Thymus (tissue), 14 donors: Measurements from ENCODE around the gene GPR33. TPM values are rescaled to one million over a fixed set of nuclear protein-coding genes. Genes with fewer than 3 reads are reported as not detected.

ENCODE experiments used
- DNase-seq, 9 donors: peaks; one replicate each; pipeline ENCODE4 v3.0.0-alpha.2; 2013; ENCODE audit warnings: low spot score in 9 of 9, low read depth in 6 of 9, missing footprints in 1 of 9
- H3K27ac ChIP-seq, 2 donors: one replicate each; pipeline ENCODE4 v1.5.1; 2013; ENCODE audit warnings: control low read depth in 1 of 2, low read depth in 1 of 2, low read length in 1 of 2, mild to moderate bottlenecking in 1 of 2, moderate library complexity in 1 of 2
- H3K27me3 ChIP-seq, 2 donors: one replicate each; pipeline ENCODE4 v1.5.1; 2013; ENCODE audit warnings: low read length in 1 of 2; ENCODE audit not compliant: control insufficient read depth in 2 of 2, insufficient read depth in 1 of 2
- H3K36me3 ChIP-seq, 2 donors: one replicate each; pipeline ENCODE4 v1.5.1; 2013; ENCODE audit warnings: low read length in 1 of 2, mild to moderate bottlenecking in 1 of 2, moderate library complexity in 1 of 2; ENCODE audit not compliant: control insufficient read depth in 2 of 2, insufficient read depth in 2 of 2
- H3K4me1 ChIP-seq, 2 donors: one replicate each; pipeline ENCODE4 v1.5.1; 2013; ENCODE audit warnings: low read length in 2 of 2; ENCODE audit not compliant: control insufficient read depth in 2 of 2, insufficient read depth in 2 of 2
- H3K4me3 ChIP-seq, 2 donors: one replicate each; pipeline ENCODE4 v1.5.1; 2013; ENCODE audit warnings: low read length in 2 of 2, control low read depth in 1 of 2, mild to moderate bottlenecking in 1 of 2
- H3K9me3 ChIP-seq, 2 donors: one replicate each; pipeline ENCODE4 v1.5.1; 2013; ENCODE audit warnings: low read length in 1 of 2, mild to moderate bottlenecking in 1 of 2; ENCODE audit not compliant: control insufficient read depth in 2 of 2, insufficient read depth in 1 of 2
- WGBS: extraction: QIAGEN DNeasy Blood & Tissue Kit; methylation state at CpG from one replicate; pipeline ENCODE4 v1.1.7; 2013; 5-methylcytosine and 5-hydroxymethylcytosine counted together
- long read RNA-seq, 10 donors: transcript quantifications; one replicate each; lab custom pipeline, GENCODE V29; 2026
- polyA plus RNA-seq: library from polyadenylated mRNA; stranded (reverse); fragments of 200-250 nt; gene quantifications from one replicate; pipeline ENCODE4 v1.2.3, GENCODE V29; 2013
- total RNA-seq: library from RNA; stranded (reverse); fragments of 120-200 nt; gene quantifications from one replicate; pipeline ENCODE4 v1.2.4, GENCODE V29; 2013
- donor health status: healthy.

GPR33 gene
- 0.14 TPM for total RNA-seq
- polyA plus RNA-seq, result not detected
- long read RNA-seq, donor 1, result 0 reads
- long read RNA-seq, donor 2, result 0 reads
- long read RNA-seq, donor 3, result 0 reads
- long read RNA-seq, donor 4, result 0 reads
- long read RNA-seq, donor 5, result 0 reads
- long read RNA-seq, donor 6, result 0 reads
- long read RNA-seq, donor 7, result 0 reads
- long read RNA-seq, donor 8, result 0 reads
- long read RNA-seq, donor 9, result 0 reads
- long read RNA-seq, donor 10, result 0 reads

- Histone ChIP-seq H3K36me3 (no peaks in the 10 kb centered on the region), H3K4me1 (no peaks in the 10 kb centered on the region), H3K27me3 (no peaks in the 10 kb centered on the region), H3K9me3 (no peaks in the 10 kb centered on the region), H3K27ac (no peak within 1 kb of the TSS), H3K4me3 (no peak within 1 kb of the TSS)
- 60% methylated on average over 1 of the region's 1 CpG for WGBS
- no peak for DNase-seq
These were observed at the start of gene GPR33 for GRCh38 chr14:31487886-31488285. GPR33 (minus strand) TSS chr14:31488039; CDS start chr14:31483965, 4,074 bp downstream.

- Histone ChIP-seq H3K4me3 (no peak overlapping the region), H3K27ac (no peak overlapping the region), H3K9me3 (no peaks in the 10 kb centered on the region), H3K36me3 (no peaks in the 10 kb centered on the region), H3K4me1 (no peaks in the 10 kb centered on the region), H3K27me3 (no peaks in the 10 kb centered on the region)
- DNase-seq, result no peak
- 89% methylated on average over 5 of the region's 5 CpGs for WGBS
These were observed 48.5 kb upstream of the GPR33 start for GRCh38 chr14:31536201-31536960.

- Histone ChIP-seq H3K27me3 (no peaks in the 10 kb centered on the region), H3K9me3 (no peaks in the 10 kb centered on the region), H3K27ac (no peak overlapping the region), H3K36me3 (no peaks in the 10 kb centered on the region), H3K4me3 (no peak overlapping the region), H3K4me1 (no peaks in the 10 kb centered on the region)
- WGBS, result 83% methylated on average over 7 of the region's 7 CpGs
- no peak for DNase-seq
These were observed 42.3 kb upstream of the GPR33 start for GRCh38 chr14:31530136-31530535.

- H3K27me3 ChIP-seq, result no peaks in the 10 kb centered on the region
- H3K9me3 ChIP-seq, result no peaks in the 10 kb centered on the region
- no peak overlapping the region for H3K27ac ChIP-seq
- no peak overlapping the region for H3K4me3 ChIP-seq
- WGBS, result 32% methylated on average over 1 of the region's 1 CpG
- H3K36me3 ChIP-seq, result no peaks in the 10 kb centered on the region
- no peaks in the 10 kb centered on the region for H3K4me1 ChIP-seq
- DNase-seq, result no peak
These were observed 41.2 kb upstream of the GPR33 start for GRCh38 chr14:31529053-31529452.

- no peaks in the 10 kb centered on the region for H3K27me3 ChIP-seq
- H3K4me1 ChIP-seq, result no peaks in the 10 kb centered on the region
- no peak for DNase-seq
- WGBS, result 92% methylated on average over 8 of the region's 8 CpGs
- H3K9me3 ChIP-seq, result no peaks in the 10 kb centered on the region
- H3K36me3 ChIP-seq, result no peaks in the 10 kb centered on the region
- H3K4me3 ChIP-seq, result no peak overlapping the region
- H3K27ac ChIP-seq, result no peak overlapping the region
These were observed 39.7 kb upstream of the GPR33 start for GRCh38 chr14:31527546-31527945.

- Histone ChIP-seq H3K9me3 (no peaks in the 10 kb centered on the region), H3K27me3 (no peaks in the 10 kb centered on the region), H3K4me3 (no peak overlapping the region), H3K27ac (no peak overlapping the region), H3K4me1 (no peaks in the 10 kb centered on the region), H3K36me3 (no peaks in the 10 kb centered on the region)
- 97% methylated on average over 33 of the region's 33 CpGs for WGBS
- DNase-seq, result no peak
These were observed 39.2 kb upstream of the GPR33 start for GRCh38 chr14:31527087-31527486.

GRCh38 chr14:31510855-31511254 lies 23.0 kb upstream of the GPR33 start:
- H3K27ac ChIP-seq, result no peak overlapping the region
- no peaks in the 10 kb centered on the region for H3K4me1 ChIP-seq
- WGBS, result 95% methylated on average over 1 of the region's 1 CpG
- no peak overlapping the region for H3K4me3 ChIP-seq
- H3K9me3 ChIP-seq, result no peaks in the 10 kb centered on the region
- no peaks in the 10 kb centered on the region for H3K36me3 ChIP-seq
- no peak for DNase-seq
- no peaks in the 10 kb centered on the region for H3K27me3 ChIP-seq

GRCh38 chr14:31510222-31510621 lies 22.4 kb upstream of the GPR33 start:
- H3K4me3 ChIP-seq, result no peak overlapping the region
- no peak overlapping the region for H3K27ac ChIP-seq
- peak in 1 of 9 donors; percentile 10 for DNase-seq
- no peaks in the 10 kb centered on the region for H3K9me3 ChIP-seq
- no peaks in the 10 kb centered on the region for H3K4me1 ChIP-seq
- H3K27me3 ChIP-seq, result no peaks in the 10 kb centered on the region
- no peaks in the 10 kb centered on the region for H3K36me3 ChIP-seq

GRCh38 chr14:31508135-31508534 lies 20.3 kb upstream of the GPR33 start:
- Histone ChIP-seq H3K4me1 (no peaks in the 10 kb centered on the region), H3K27me3 (no peaks in the 10 kb centered on the region), H3K9me3 (no peaks in the 10 kb centered on the region), H3K27ac (no peak overlapping the region), H3K36me3 (no peaks in the 10 kb centered on the region), H3K4me3 (no peak overlapping the region)
- DNase-seq, result no peak
- 72% methylated on average over 5 of the region's 5 CpGs for WGBS
